Measurements from ENCODE around the gene KHDC1. TPM values are rescaled to one million over a fixed set of nuclear protein-coding genes. Genes with fewer than 3 reads are reported as not detected.

Gene KHDC1
- total RNA-seq, 1 experiment from 2014 or later: 9.1 TPM

DNA sequence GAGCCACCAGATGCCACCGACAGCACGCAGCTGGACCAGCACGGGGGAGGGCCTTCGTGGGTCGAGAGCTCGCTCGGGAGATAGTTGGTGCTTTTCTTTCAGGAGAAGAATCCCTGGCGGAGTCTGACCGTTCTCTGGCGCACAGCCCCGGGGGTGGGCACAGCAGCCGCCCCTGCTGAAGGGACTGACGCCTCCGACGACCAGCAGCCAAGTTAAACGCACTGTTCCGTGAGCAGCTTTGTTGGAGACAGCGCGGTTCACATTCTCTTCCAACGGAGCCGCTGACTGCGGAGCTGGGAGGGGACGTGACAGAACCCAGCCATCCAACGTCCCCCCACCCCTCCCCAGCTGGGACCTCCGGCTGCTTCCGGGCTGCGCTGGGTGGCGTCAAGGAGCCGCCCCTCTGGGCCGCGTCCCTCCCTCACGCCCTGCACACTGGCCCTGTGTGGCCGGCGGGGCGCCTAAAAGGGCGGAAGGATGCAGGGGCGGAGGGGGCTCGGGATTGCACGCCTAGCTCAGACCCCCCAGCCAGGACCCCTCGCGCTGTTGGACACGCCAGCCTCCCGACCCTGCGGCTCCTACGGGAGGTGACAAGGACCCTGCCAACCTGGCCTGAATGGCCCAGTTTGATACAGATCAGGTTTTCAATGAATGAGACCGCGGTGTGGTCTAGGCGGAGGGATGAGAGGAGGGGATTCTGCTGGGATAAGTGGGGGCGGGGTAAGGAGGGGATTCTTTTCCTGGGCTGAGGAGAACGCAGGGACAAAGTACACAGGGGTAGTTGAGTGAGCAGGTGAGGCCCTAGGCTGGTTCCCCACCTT is 36.4 kb upstream of the KHDC1 start:
- no peak overlapping the region for H3K4me2 ChIP-seq (ENCODE audit: low read length)
- H3K9ac ChIP-seq (ENCODE audit: low read length): no peak overlapping the region
- TF ChIP-seq FOSL1 (IDR thresholded peaks at IDR 0.05; ENCODE audit: low read depth) (no peak), EGR1 (IDR thresholded peaks at IDR 0.05; ENCODE audit: low read depth) (no peak), EZH2 (IDR thresholded peaks at IDR 0.05) (no peak), CEBPB (IDR thresholded peaks at IDR 0.05; ENCODE audit: low read depth) (no peak)
- TF ChIP-seq, protein P1, sequence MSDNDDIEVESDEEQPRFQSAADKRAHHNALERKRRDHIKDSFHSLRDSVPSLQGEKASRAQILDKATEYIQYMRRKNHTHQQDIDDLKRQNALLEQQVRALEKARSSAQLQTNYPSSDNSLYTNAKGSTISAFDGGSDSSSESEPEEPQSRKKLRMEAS (IDR thresholded peaks at IDR 0.05): no peak
- TF ChIP-seq, protein P2, sequence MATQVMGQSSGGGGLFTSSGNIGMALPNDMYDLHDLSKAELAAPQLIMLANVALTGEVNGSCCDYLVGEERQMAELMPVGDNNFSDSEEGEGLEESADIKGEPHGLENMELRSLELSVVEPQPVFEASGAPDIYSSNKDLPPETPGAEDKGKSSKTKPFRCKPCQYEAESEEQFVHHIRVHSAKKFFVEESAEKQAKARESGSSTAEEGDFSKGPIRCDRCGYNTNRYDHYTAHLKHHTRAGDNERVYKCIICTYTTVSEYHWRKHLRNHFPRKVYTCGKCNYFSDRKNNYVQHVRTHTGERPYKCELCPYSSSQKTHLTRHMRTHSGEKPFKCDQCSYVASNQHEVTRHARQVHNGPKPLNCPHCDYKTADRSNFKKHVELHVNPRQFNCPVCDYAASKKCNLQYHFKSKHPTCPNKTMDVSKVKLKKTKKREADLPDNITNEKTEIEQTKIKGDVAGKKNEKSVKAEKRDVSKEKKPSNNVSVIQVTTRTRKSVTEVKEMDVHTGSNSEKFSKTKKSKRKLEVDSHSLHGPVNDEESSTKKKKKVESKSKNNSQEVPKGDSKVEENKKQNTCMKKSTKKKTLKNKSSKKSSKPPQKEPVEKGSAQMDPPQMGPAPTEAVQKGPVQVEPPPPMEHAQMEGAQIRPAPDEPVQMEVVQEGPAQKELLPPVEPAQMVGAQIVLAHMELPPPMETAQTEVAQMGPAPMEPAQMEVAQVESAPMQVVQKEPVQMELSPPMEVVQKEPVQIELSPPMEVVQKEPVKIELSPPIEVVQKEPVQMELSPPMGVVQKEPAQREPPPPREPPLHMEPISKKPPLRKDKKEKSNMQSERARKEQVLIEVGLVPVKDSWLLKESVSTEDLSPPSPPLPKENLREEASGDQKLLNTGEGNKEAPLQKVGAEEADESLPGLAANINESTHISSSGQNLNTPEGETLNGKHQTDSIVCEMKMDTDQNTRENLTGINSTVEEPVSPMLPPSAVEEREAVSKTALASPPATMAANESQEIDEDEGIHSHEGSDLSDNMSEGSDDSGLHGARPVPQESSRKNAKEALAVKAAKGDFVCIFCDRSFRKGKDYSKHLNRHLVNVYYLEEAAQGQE (IDR thresholded peaks at IDR 0.05; ENCODE audit: low read depth): no peak
- H3K4me3 ChIP-seq (replicated peaks in 1 of 2; ENCODE audit: low read depth in 1 of 2, low read length in 2 of 2): no peak overlapping the region
- H3K9me2 ChIP-seq (ENCODE audit: insufficient read depth): no peaks in the 10 kb centered on the region
- no peaks in the 10 kb centered on the region for H3K4me1 ChIP-seq (ENCODE audit: control insufficient read depth in 1 of 2, insufficient read depth in 2 of 2, low read length in 2 of 2)
- no peaks in the 10 kb centered on the region for H4K20me1 ChIP-seq (ENCODE audit: insufficient read depth)
- BruUV-seq (replicated peaks): no TSS peak
- ChIA-PET RAD21 (ENCODE audit: low non-redundant PET in 1 of 2, low total read pairs in 2 of 2, uncharacterized antibody in 2 of 2, unreplicated experiment in 2 of 2) (no interaction called here), CTCF (no interaction called here), POLR2A (no interaction called here)
- H3K27ac ChIP-seq (ENCODE audit: low read depth, low read length): no peak overlapping the region
- ATAC-seq (no peak), DNase-seq (ENCODE audit: low read depth, low spot score) (no peak)
- H3K79me2 ChIP-seq (ENCODE audit: insufficient read depth, low read length): peaks cover 81% of the 10 kb centered on the region
- H3K36me3 ChIP-seq (ENCODE audit: control insufficient read depth in 1 of 2, insufficient read depth in 2 of 2, low read length in 2 of 2): peaks cover 9 to 16% of the 10 kb centered on the region in 2 experiments; a peak in 3 of 4 replicates
- intact Hi-C loops (cut with micrococcal nuclease): no loop called here
- H2AFZ ChIP-seq (ENCODE audit: low read depth, low read length, poor library complexity, severe bottlenecking): no peak overlapping the region
- no peaks in the 10 kb centered on the region for H3K9me3 ChIP-seq (ENCODE audit: control insufficient read depth in 1 of 2, insufficient read depth in 1 of 2, low read depth in 1 of 2, low read length in 2 of 2)
- no peaks in the 10 kb centered on the region for H3K27me3 ChIP-seq (ENCODE audit: insufficient read depth, low read length)
